K562 (cell line): ENCODE results near the gene HSF5. TPM values are rescaled to one million over a fixed set of nuclear protein-coding genes. Genes with fewer than 3 reads are reported as not detected.
A peak's percentile ranks its signal among the peaks of the same experiment; 100 is the strongest.

Source experiments
- ILF3 ChIP-seq: fragments of 450-650 bp; IDR thresholded peaks from 2 replicates; pipeline ENCODE4 v1.6.1; 2018; ENCODE audit warnings: antibody characterized with exemption, mild to moderate bottlenecking, moderate library complexity, borderline replicate concordance
- JUN ChIP-seq, 2 experiments: sonication (generic) in 1 of 2; formaldehyde crosslinking in 1 of 2; IDR thresholded peaks; 2 replicates each; pipeline versions ENCODE4 v1.6.1 to v1.8.0; 2012 to 2022; ENCODE audit warnings: borderline replicate concordance in 2 of 2, mild to moderate bottlenecking in 2 of 2, improper control_type of control experiment in 1 of 2, low read depth in 1 of 2, low read length in 1 of 2, missing genetic modification reagents in 1 of 2
- LEF1 ChIP-seq: fragments of 450-650 bp; IDR thresholded peaks from 2 replicates; pipeline ENCODE4 v1.6.1; 2016; ENCODE audit warnings: mild to moderate bottlenecking
- MLLT1 ChIP-seq, 2 experiments: fragments of 450-650 bp; IDR thresholded peaks; 2 replicates each; pipeline ENCODE4 v1.6.1; 2016
- PHF8 ChIP-seq: fragments of 200-600 bp; sonication (generic); IDR thresholded peaks from 2 replicates; pipeline ENCODE4 v1.6.1; 2012; ENCODE audit warnings: mixed run types, mild to moderate bottlenecking, inconsistent platforms, low read length, moderate library complexity, borderline replicate concordance
- POLR2H ChIP-seq: IDR thresholded peaks from 2 replicates; pipeline ENCODE4 v1.6.1; 2016; ENCODE audit warnings: missing genetic modification characterization, low read depth, mild to moderate bottlenecking, control low read depth, missing compliant biosample characterization, moderate library complexity
- RBM25 ChIP-seq: fragments of 200-400 bp; formaldehyde crosslinking; IDR thresholded peaks from 2 replicates; pipeline ENCODE4 v1.6.1; 2018; ENCODE audit warnings: low read length, low read depth, moderate library complexity; ENCODE audit not compliant: severe bottlenecking
- RBM39 ChIP-seq: fragments of 200-400 bp; formaldehyde crosslinking; optimal IDR thresholded peaks from 2 replicates; pipeline ENCODE3; 2018; ENCODE audit warnings: low read depth, low read length
- REST ChIP-seq, 2 experiments: fragments of 450-650 bp; formaldehyde crosslinking in 1 of 2; IDR thresholded peaks; 2 replicates each; pipeline versions ENCODE4 v1.4.0 to v1.6.1; 2014 to 2020; ENCODE audit warnings: mild to moderate bottlenecking in 2 of 2, borderline replicate concordance in 1 of 2, low read depth in 1 of 2
- SETDB1 ChIP-seq: IDR thresholded peaks from one replicate; pipeline ENCODE4 v1.6.1; 2012; ENCODE audit warnings: low read length, control low read depth, inconsistent platforms
- TAF1 ChIP-seq: IDR thresholded peaks from 2 replicates; pipeline ENCODE4 v1.6.1; 2011; ENCODE audit warnings: mild to moderate bottlenecking, low read length, moderate library complexity; ENCODE audit not compliant: insufficient read depth, control insufficient read depth, severe bottlenecking; ENCODE audit errors: extremely low read depth
- TSC22D4 ChIP-seq: fragments of 450-650 bp; IDR thresholded peaks from 2 replicates; pipeline ENCODE4 v1.6.1; 2016; ENCODE audit warnings: missing genetic modification characterization, missing biosample characterization, control low read depth
- ZBED1 ChIP-seq: IDR thresholded peaks from 2 replicates; pipeline ENCODE4 v1.6.1; 2014
- ZC3H4 ChIP-seq: sonication (generic); formaldehyde crosslinking; IDR thresholded peaks from 2 replicates; pipeline ENCODE4 v1.9.0; 2021; ENCODE audit warnings: missing genetic modification reagents, borderline replicate concordance
- ZFP36 ChIP-seq: fragments of 150-350 bp; IDR thresholded peaks from 2 replicates; pipeline ENCODE4 v1.6.1; 2018; ENCODE audit warnings: low read length, low read depth; ENCODE audit not compliant: partially characterized antibody
- ZNF184 ChIP-seq: sonication (generic); formaldehyde crosslinking; IDR thresholded peaks from 2 replicates; pipeline ENCODE4 v1.5.0; 2020; ENCODE audit warnings: missing genetic modification reagents
- ZNF282 ChIP-seq: sonication (generic); formaldehyde crosslinking; IDR thresholded peaks from 2 replicates; pipeline ENCODE4 v1.8.1; 2023; ENCODE audit warnings: missing genetic modification reagents
- ZSCAN32 ChIP-seq: fragments of 450-650 bp; formaldehyde crosslinking; IDR thresholded peaks from 2 replicates; pipeline ENCODE4 v1.4.0; 2020; ENCODE audit warnings: mild to moderate bottlenecking, moderate library complexity
- polyA plus RNA-seq, 8 experiments: library from polyadenylated mRNA; depleted of rRNA in 4 of 8; stranded (reverse) in 5 of 8; unstranded in 3 of 8; fragments of >200 nt; fragmentation: Nextera tagmentation in 2 of 8; fragmentation: Illumina TruSeq in 1 of 8; extraction: Ambion mirVana in 2 of 8; extraction: Trizol in 1 of 8; gene quantifications; 2 replicates each; pipeline versions ENCODE4 v1.2.1 to v1.2.3, GENCODE V29; 2011 to 2014; ENCODE audit warnings: inconsistent platforms in 1 of 8, missing spikeins in 1 of 8
- total RNA-seq, 7 experiments: library from RNA; depleted of rRNA in 6 of 7; stranded (reverse); fragments of >200 nt in 6 of 7; fragmentation: Illumina TruSeq in 2 of 7; extraction: Trizol in 2 of 7; gene quantifications; 2 replicates each; pipeline versions ENCODE4 v1.2.1 to v1.2.3, GENCODE V29; 2011 to 2021; ENCODE audit warnings: low replicate concordance in 1 of 7

The HSF5 gene
- total and polyA plus RNA-seq, 9 of the 15 experiments (the other 6 are each of a cell fraction or from before 2014, with no cell fraction given) = 0.04 TPM; not detected in 8

GRCh38 chr17:58391302-58391984 lies 96.8 kb downstream of the HSF5 start (continued):
- TF ChIP-seq REST (IDR thresholded peaks at IDR 0.05; ENCODE audit: borderline replicate concordance) (no peak), REST (CRISPR knock-in tag; IDR thresholded peaks at IDR 0.05; ENCODE audit: low read depth) (no peak), POLR2H (tag) (no peak), MLLT1 (IDR thresholded peaks at IDR 0.05) (no peak), ILF3 (no peak), ZBED1 (no peak), ZNF282 (no peak), PHF8 (no peak), TAF1 (no peak), ZFP36 (no peak), ZSCAN32 (CRISPR knock-in tag) (no peak), ZC3H4 (CRISPR knock-in tag) (no peak), TSC22D4 (tag) (no peak), JUN (IDR thresholded peaks at IDR 0.05; ENCODE audit: borderline replicate concordance, low read depth, low read length) (peak; percentile 12; the same call in 1 of the 2 replicates), JUN (CRISPR knock-in tag; IDR thresholded peaks at IDR 0.05; ENCODE audit: borderline replicate concordance) (no peak), LEF1 (peak; percentile 92), RBM25 (no peak), ZNF184 (CRISPR knock-in tag) (no peak), RBM39 (no peak), SETDB1 (no peak)
